Measurements from ENCODE around the gene TSPAN16.
"Not testable (repeated sequence)": the region's sequence is repeated elsewhere in the genome, so short reads cannot be mapped to it uniquely, and the experiment has no call there.

The TSPAN16 gene

GRCh38 chr19:11338569-11339253, 42.8 kb downstream of the TSPAN16 start:
- H3K4me1 ChIP-seq (ENCODE audit: low read length): peaks cover 5% of the 10 kb centered on the region; the same call in 1 of the 2 replicates
- H3K79me2 ChIP-seq (ENCODE audit: low read length): no peaks in the 10 kb centered on the region
- H3K4me2 ChIP-seq (ENCODE audit: low read depth, low read length): peak overlapping the region; percentile 87
- no peaks in the 10 kb centered on the region for H3K9me3 ChIP-seq (replicated peaks; ENCODE audit: insufficient read depth, low read length)
- peak overlapping the region; percentile 80 for H3K4me3 ChIP-seq (ENCODE audit: low read length)
- no peak for DNase-seq
- no peaks in the 10 kb centered on the region for H4K20me1 ChIP-seq (ENCODE audit: insufficient read depth, low read length)
- no peak overlapping the region for H3K27ac ChIP-seq (ENCODE audit: low read length)
- H3K9me2 ChIP-seq (replicated peaks; ENCODE audit: insufficient read depth, low read length): no peaks in the 10 kb centered on the region
- peak overlapping the region; percentile 93 for H2AFZ ChIP-seq (ENCODE audit: low read length)
- no peak for TF ChIP-seq EZH2phosphoT487 (IDR thresholded peaks at IDR 0.05; ENCODE audit: low read length)
- TF ChIP-seq CTCF (IDR thresholded peaks at IDR 0.05; ENCODE audit: low read length): no peak
- no peak for TF ChIP-seq EZH2 (optimal IDR thresholded peaks at IDR 0.05; ENCODE audit: low read depth, low read length)
- no peaks in the 10 kb centered on the region for H3F3A ChIP-seq (ENCODE audit: insufficient read depth, low read length)
- no peaks in the 10 kb centered on the region for H3K27me3 ChIP-seq (replicated peaks; ENCODE audit: insufficient read depth, low read length)
- H3K9ac ChIP-seq (ENCODE audit: low read length): peak overlapping the region; percentile 66; the same call in 1 of the 2 replicates
- H3K36me3 ChIP-seq (replicated peaks; ENCODE audit: insufficient read depth, low read length): no peaks in the 10 kb centered on the region

GRCh38 chr19:11339254-11340098, 43.5 kb downstream of the TSPAN16 start, which contains the start of gene RAB3D:
TSS of gene RAB3D (minus strand) at chr19:11339657. CDS start at chr19:11337399, 2,258 bp downstream.
- Histone ChIP-seq H3K9ac (ENCODE audit: low read length) (peak within 1 kb of the TSS; percentile 66; the same call in 1 of the 2 replicates), H3K9me2 (replicated peaks; ENCODE audit: insufficient read depth, low read length) (no peaks in the 10 kb centered on the region), H3F3A (ENCODE audit: insufficient read depth, low read length) (no peaks in the 10 kb centered on the region), H3K27me3 (replicated peaks; ENCODE audit: insufficient read depth, low read length) (no peaks in the 10 kb centered on the region), H3K36me3 (replicated peaks; ENCODE audit: insufficient read depth, low read length) (no peaks in the 10 kb centered on the region), H3K4me3 (ENCODE audit: low read length) (peak within 1 kb of the TSS; percentile 80), H4K20me1 (ENCODE audit: insufficient read depth, low read length) (no peaks in the 10 kb centered on the region), H3K4me2 (ENCODE audit: low read depth, low read length) (peak within 1 kb of the TSS; percentile 87), H3K4me1 (ENCODE audit: low read length) (peaks cover 5% of the 10 kb centered on the region; the same call in 1 of the 2 replicates), H2AFZ (ENCODE audit: low read length) (peak within 1 kb of the TSS; percentile 93), H3K27ac (ENCODE audit: low read length) (no peak within 1 kb of the TSS), H3K79me2 (ENCODE audit: low read length) (no peaks in the 10 kb centered on the region), H3K9me3 (replicated peaks; ENCODE audit: insufficient read depth, low read length) (no peaks in the 10 kb centered on the region)
- DNase-seq: peak; percentile 87
- TF ChIP-seq EZH2phosphoT487 (IDR thresholded peaks at IDR 0.05; ENCODE audit: low read length) (no peak), CTCF (IDR thresholded peaks at IDR 0.05; ENCODE audit: low read length) (no peak), EZH2 (optimal IDR thresholded peaks at IDR 0.05; ENCODE audit: low read depth, low read length) (no peak)

GRCh38 chr19:11340099-11340467, 44.1 kb downstream of the TSPAN16 start:
- Histone ChIP-seq H3K4me3 (ENCODE audit: low read length) (peak overlapping the region; percentile 80), H2AFZ (ENCODE audit: low read length) (peak overlapping the region; percentile 93), H3K4me2 (ENCODE audit: low read depth, low read length) (peak overlapping the region; percentile 87; the same call in 1 of the 2 replicates), H3K9ac (ENCODE audit: low read length) (peak overlapping the region; percentile 66; the same call in 1 of the 2 replicates)
- H3K4me1 ChIP-seq (ENCODE audit: low read length); H3F3A ChIP-seq (ENCODE audit: insufficient read depth, low read length); H3K36me3 ChIP-seq (replicated peaks; ENCODE audit: insufficient read depth, low read length); H3K27ac ChIP-seq (ENCODE audit: low read length); H3K79me2 ChIP-seq (ENCODE audit: low read length); H3K27me3 ChIP-seq (replicated peaks; ENCODE audit: insufficient read depth, low read length); H4K20me1 ChIP-seq (ENCODE audit: insufficient read depth, low read length); DNase-seq; H3K9me3 ChIP-seq (replicated peaks; ENCODE audit: insufficient read depth, low read length); H3K9me2 ChIP-seq (replicated peaks; ENCODE audit: insufficient read depth, low read length): not testable (repeated sequence)

Data from MM.1S (cell line).